HG03520 (cell line): Measurements from ENCODE around the gene WDR48.
A peak's percentile ranks its signal among the peaks of the same experiment; 100 is the strongest.

ENCODE experiments used
- ATAC-seq: cut with Tn5 transposase; IDR thresholded peaks from one replicate; pipeline ENCODE4 v1.9.1; 2021; ENCODE audit warnings: mild to moderate bottlenecking, moderate library complexity; ENCODE audit not compliant: unreplicated experiment

WDR48 gene

DNA sequence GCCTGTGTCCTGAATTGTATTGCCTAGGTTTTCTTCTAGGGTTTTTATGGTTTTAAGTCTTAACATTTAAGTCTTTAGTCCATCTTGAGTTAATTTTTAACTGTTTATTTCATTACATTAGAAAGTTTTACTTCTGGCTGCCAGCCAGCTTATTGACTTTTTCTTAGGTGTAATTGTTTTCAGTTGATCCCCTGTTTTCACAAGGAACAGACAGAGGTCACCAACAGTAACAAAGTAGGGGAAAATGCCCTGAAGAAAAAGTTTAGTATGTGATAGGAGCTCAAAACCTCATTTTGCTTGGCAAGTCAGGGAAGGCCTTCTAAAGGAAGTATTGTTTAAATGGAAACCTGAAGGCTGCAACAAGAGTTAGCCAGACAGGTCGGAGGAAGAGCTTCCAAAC is 10.4 kb downstream of the WDR48 start:
- no peak for ATAC-seq

- no peak for ATAC-seq
These were observed 11.3 kb downstream of the WDR48 start for GRCh38 chr3:39063143-39063542.

DNA sequence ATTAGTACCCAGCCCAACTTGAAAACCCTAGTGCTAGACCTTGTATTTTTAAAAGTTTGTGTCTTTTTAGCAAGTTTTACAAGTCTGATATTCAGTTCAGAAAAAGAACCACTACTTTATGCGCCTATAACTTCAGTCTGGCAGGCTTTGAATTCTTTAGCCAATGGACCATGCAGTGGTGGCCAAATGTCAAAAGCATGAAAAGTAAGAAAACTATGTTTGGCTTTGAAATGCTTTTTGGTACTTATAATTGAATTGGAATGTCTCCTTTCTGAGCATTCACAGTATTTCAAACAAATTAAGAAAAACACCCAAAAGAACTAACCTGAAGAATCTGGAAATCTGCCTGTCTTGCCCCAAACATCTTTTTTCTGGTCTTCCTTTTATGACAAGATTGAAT is 12.8 kb downstream of the WDR48 start:
- no peak for ATAC-seq

- peak; percentile 95 for ATAC-seq
These were observed 13.4 kb downstream of the WDR48 start for GRCh38 chr3:39065197-39065596.

DNA sequence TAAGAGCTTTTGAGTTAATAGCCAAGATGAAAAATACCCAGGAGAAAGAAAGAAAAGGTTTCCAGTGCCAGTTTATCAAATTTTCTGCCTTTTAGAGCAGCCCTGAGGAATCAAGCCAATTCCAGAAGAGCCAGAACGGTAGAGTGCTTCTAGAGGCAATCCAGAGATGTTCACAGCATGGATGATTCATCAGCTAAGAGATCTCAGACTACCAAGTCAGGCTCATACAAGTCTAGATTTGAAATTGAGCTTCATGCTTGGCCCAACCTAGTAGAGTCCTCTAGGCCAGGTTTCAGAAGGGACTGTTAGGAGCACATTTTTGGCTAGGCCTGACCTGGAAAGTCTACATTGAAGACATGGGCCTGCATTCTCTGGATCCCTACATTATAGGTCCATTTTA is 15.5 kb downstream of the WDR48 start:
- no peak for ATAC-seq

DNA sequence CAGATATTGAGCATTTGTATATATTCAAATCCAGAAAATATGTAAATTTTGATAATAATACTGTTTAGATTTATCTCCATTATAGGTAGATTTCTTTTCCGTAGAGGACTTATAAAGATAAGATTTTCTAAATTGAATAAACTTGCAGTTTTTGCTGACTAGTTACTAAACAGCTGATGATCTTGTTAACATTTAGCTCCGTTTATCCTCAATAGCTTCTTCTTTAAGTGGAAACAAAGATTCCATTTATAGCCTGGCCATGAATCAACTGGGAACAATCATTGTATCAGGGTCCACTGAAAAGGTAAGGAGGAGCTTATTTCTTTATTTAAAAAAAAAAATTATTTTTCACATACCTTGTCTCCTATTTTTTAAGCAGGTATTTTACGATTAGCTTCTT is 16.7 kb downstream of the WDR48 start:
- no peak for ATAC-seq

DNA sequence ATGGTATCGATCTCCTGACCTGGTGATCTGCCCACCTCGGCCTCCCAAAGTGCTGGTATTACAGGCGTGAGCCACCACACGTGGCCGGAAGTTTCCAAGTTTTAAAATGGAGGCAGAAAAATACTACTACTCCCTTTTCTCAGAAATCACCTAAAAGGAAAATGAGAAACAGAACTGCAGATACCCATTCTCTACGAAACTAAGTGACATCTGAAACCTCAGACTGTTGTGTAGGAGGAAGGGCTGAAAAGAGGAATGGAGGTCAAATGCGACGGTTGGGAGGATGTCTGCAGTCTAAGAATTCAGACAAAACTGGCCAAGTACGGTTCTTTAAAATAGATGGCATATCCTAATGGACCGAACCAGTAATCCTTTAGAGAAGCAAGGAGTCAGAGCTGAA is 24.1 kb downstream of the WDR48 start:
- no peak for ATAC-seq

DNA sequence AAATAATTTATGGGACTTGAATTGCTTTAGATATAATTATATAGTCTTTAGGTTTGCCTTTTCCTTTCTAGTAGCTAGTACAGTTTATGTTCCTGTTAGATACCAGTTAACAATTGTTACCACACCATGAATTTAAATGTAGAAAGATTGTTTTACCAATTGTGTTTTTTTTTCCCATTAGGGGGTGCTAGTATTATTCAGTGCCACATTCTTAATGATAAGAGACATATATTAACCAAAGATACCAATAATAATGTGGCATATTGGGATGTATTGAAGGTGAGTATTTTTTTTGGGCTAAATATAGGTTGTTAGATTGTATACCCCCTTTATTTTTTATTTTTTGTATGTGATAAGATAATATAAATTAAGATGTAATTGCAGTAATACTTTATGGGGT is 27.7 kb downstream of the WDR48 start:
- ATAC-seq = no peak

GRCh38 chr3:39080026-39080425 is 28.2 kb downstream of the WDR48 start:
- ATAC-seq = no peak

DNA sequence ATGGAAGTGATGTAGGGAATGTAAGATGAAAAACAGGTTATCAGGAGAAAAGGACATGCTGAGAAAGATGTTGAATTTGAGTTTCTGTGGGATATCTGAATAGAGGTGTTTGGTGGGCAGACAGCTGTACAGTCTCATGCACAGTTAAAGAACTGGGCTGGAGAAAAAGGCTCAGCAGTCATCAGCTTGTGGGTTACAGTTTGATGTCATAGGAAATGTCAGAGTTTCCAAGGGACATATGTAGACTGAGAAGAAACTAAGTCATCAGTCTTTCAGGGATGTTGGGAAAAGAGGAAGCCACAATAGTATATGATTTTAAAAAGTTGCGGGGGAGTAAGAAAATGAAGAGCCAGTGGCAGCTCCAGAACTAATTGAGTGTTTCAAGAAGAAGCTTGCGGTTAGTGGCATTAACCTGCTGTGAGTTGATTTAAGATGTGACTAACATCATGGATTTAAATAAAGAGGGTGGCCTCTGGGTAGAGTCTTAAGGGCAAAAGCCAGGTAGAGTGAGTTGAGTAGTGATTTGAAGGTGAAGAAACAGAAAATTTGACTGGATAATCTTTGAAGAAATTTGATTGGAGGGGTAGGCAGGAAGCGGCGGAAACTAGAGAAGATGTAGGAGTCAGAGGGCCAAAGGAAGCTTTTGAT is 31.0 kb downstream of the WDR48 start:
- ATAC-seq = no peak

DNA sequence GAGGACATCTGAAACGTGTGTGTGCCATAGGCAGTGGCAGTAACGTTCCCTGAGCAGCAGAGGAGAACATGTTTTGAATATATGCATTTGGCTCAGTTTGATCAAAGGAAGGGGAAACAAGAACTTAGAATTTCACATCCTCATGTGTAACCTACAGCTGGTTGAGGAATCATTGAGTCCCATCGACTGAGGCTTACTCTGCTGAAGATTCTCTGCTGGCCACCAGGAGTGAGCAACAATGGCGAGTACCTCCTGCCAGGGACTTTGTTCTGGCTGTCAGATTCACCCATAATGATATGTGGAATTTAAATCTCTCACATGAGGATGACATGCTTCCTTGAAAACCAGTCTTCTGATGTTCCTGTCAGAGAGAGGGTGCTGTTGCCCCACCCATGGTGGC is 34.3 kb downstream of the WDR48 start:
- ATAC-seq = no peak

DNA sequence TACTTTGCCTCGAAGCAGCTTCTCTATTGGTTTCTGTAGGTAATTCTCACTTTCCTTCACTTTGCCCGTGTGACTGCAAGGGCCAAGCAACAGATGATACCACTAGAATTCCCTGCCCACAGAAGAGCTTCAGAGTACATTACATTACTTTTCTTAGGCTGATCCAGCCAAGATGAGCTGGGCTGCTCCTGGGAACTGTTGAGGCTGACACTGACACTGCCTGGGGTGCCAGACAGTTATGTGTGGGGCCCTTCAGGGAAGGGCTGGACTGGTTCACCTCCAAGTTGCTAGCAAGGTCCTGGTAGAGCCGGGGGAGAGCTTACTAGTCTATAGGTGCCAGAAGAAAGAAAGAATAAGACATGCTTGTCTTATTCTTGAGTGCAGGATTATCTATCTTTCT is 36.6 kb downstream of the WDR48 start:
- ATAC-seq = no peak

- ATAC-seq = no peak
These were observed 37.1 kb downstream of the WDR48 start for GRCh38 chr3:39088889-39089288.

DNA sequence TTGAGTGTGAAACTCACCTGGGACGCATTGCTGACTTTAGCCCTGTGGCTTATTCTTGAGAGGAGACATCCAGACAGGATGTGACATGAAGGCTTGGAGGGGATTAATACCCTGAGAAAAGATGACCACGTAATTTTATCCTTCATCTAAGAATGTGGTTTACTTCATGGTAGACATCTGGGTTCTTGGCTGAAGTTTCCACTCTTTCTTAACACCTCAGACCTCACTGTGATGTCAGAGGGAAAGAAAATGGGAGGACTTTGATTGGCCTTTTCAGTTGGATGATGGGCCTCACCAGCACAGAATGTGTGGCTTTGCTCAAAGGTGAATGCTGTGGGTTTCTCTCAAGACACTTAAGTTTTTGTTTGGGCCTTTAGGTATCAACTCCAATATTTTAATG is 39.1 kb downstream of the WDR48 start:
- no peak for ATAC-seq

DNA sequence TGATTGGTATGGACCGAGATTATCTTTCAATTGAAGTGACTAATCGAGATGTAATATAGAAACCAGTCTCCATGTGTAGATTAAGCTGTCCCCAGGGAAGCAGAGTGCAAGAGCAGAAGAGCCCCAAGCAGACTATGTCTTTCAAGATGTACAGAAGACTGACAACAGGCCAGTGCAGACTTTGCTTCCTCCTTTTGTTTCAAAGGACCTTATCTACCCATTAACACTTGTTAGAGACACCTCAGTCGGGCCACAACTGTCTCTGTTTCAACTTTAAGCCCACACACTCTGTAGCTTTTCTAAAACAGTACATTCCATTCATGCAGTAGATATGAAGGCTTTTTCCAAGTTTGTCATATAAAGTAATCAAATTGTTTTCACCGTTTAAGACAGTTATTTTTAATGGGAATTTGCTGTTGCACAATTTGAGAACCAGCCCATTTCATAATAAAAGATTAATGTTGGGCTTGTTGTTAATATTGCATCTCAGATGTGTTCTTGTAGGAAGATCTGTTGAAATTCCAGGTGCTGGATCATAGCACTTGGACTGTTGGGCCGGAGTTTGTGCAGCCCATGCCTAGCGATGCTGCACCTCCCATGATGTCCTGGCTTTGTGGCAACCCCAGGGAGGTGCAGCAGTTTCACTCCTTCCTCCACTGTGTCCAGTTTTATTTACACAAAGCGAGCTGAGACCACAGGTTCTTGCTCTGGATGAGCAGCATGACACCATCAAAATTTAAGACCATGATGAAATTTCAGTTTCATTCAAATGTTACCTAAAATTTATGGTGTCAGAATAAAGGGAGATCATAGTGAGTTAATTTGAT is 43.2 kb downstream of the WDR48 start:
- no peak for ATAC-seq

DNA sequence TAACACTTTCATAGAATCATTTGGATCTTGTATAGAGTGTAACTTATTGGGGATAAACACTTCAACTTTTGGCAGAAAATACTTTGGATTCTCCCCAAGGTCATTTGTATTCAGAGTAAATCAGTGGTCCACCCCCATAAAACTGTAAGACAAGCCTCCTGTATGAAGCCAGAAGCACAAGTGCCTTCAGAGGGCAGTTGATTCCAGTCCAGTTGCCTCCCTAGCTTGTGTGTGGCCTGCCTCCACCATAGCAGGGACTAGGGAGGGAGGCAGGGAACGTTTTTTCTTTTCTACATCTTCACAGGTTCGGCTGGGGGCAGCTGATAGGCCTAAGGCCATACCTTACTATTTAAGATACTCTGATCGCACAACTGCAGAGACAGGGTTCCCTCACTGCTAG is 44.0 kb downstream of the WDR48 start:
- ATAC-seq = no peak

- ATAC-seq = no peak
These were observed 45.0 kb downstream of the WDR48 start for GRCh38 chr3:39096775-39097174.

- no peak for ATAC-seq
These were observed 46.1 kb downstream of the WDR48 start for GRCh38 chr3:39097716-39098472.

- ATAC-seq = no peak
These were observed 46.7 kb downstream of the WDR48 start for GRCh38 chr3:39098473-39099000.

- ATAC-seq = no peak
These were observed 47.4 kb downstream of the WDR48 start for GRCh38 chr3:39099242-39099641.

DNA sequence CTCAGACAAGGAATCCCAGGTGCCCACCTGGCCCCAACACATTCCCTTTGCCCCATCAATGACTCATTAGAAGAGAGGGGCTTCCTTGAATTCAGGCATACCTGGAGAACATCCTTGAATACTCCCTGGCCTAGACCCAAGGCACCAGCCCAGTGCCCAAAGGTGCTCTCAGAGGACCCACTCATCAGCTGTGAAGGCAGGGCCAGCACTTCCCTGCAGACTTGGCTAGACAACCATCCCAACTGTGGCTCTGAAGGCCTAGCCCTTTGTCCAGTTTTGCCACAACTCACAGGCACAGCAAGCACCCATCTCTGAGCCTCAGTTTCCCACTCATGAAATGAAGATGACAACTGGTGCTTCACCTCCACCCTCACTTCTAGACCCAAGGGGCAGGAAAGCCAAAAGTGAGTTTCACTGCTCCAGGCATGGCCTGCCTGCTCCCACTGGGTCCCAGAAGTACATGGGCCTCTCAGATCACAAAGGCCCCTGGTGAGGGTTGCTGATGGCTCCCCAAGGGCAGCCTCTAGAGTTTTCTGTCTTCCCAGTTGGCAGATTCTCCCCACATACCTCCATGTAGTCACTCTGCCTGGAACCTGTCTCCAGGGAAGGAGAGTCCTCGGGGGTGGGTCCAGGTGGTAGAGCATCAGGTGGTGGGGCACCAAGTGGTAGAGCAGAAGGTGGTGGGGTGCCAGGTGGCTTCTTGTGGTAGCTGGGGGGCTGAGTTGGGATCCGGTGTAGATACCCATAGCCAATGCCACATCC is 48.1 kb downstream of the WDR48 start:
- no peak for ATAC-seq
